GM19324 (cell line): ENCODE results near the gene ZBTB20.
"Not testable (repeated sequence)": the region's sequence is repeated elsewhere in the genome, so short reads cannot be mapped to it uniquely, and the experiment has no call there.

Experiments used
- ATAC-seq: cut with Tn5 transposase; IDR thresholded peaks from one replicate; pipeline ENCODE4 v1.9.1; 2021; ENCODE audit warnings: mild to moderate bottlenecking, moderate library complexity; ENCODE audit not compliant: unreplicated experiment, low FRiP score

Gene ZBTB20

GRCh38 chr3:115148142-115148790, 1.2 kb upstream of the ZBTB20 start:
- ATAC-seq: no peak

DNA sequence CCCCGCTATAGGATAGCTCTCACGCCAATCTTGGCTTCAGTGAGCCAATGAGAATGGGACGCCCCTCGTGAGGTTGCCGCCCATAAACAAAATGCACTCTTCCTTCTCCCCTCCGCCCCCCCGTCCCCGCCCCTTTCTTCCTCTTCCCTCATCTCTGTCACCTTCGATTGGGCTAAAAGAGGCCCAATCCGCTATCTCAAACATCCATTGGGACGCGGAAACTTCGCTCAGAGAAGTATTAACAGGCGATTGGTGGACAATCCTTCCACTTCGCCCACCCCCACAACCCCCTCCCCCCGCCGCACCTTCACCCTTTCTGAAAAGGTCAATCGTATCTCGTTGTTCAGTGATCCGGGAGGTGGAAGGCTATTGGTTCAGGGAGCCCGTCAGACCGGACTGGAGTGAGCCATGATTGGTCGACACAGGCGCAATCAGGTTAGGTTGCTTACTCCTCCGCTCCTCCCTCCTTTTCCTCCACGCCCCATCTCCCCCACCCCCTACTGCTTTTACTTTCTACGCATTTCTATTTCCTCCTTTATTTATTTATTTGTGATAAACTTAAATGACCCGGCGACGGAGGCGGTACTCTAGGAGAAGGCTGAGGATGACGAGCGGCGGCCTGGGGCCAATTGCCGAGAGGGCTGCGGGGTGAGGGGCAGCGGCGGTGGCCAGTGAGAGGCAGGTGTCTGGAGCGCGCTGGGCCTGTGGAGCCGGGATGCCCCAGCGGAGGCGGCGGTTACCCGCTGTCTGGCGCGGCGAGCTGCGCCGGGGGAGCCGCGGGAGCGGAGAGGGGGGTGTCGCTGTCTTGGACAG, 447 bp upstream of the ZBTB20 start:
- peak; percentile 85 for ATAC-seq

DNA sequence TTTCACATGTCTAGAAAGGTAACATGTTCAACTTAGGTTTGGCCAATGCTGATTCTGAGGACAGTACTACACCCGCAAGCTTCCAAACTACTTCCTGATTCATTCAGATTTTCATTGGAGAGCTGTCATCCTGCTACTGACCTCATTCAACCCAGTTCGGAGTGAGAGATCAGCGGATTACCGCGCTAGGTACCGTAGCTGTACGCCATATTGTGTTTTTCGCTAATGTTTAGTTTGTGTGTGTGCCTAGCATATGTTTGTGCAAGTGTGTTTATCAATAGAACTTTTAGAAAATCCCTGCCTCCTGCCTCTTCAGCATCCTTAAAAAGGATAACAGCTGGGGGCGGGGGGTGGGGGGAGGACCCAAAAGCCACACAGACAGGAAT, 1.1 kb downstream of the ZBTB20 start:
- ATAC-seq: no peak

- peak; percentile 71 for ATAC-seq
Observed at GRCh38 chr3:115141033-115141757, 5.9 kb downstream of the ZBTB20 start.

DNA sequence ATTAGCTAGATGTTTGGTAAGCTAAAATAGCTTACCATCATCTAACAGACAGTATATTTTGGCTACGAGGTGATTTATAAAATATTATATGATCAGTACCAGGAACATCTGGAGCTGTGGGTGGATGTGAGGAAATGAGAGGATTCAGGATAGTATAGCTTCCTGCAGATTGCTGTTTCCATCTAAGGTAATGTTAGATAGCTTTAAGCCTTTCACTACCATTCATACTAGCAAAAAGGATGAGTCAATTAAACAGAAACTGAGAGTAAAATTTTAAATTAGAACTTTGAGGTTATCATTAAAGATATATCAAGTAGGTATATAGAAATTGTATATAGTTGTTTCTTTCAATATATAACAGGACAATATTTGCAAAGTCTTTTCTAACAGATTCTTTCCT, 8.0 kb downstream of the ZBTB20 start:
- no peak for ATAC-seq

DNA sequence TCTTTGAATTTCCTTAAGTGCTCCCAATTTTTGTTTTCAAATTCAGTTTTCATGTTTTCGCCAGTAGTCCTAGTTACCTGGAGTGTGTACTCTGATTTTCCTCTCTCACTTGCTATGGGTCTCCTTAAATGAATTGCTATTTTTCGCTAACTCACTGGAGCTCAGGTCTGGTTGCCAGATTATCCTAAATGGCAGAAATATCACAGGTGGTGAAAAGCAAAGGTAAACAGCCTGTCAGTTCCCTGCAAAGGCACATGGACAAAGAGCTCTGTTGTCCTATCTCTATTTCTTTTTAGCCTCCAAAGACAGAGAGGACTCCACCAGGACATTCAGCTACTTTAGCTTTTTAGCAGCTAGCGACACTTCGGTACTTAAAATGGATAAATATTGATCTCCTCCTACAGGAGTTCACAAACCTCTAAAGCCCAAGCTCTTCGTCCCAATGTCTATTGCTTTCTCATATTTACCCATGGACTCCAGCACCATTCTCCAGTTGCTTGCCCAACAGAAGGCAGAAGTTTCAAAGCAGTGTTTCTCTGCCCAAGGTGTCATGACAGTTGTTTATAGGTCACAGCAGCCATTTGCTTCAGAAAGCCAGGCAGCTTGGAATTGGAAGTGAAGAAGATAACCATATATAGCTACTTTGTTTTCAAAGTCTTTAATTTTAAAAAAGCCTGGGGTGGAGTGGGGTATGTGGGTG, 12.3 kb downstream of the ZBTB20 start:
- ATAC-seq: no peak

DNA sequence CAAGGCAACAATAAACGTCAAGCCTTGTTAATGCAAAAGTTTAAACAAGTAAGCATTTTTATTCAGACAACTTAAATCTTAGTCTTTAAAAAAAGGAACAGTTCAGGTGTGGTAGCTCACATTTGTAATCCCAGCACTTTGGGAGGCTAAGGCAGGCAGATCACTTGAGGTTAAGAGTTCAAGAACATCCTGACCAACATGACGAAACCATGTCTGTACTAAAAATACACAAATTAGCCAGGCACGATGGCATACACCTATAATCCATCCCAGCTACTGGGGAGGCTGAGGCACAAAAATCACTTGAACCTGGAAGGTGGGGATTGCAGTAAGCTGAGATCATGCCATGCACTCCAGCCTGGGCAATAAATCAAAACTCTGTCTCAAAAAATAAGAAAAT, 19.9 kb downstream of the ZBTB20 start:
- no peak for ATAC-seq

DNA sequence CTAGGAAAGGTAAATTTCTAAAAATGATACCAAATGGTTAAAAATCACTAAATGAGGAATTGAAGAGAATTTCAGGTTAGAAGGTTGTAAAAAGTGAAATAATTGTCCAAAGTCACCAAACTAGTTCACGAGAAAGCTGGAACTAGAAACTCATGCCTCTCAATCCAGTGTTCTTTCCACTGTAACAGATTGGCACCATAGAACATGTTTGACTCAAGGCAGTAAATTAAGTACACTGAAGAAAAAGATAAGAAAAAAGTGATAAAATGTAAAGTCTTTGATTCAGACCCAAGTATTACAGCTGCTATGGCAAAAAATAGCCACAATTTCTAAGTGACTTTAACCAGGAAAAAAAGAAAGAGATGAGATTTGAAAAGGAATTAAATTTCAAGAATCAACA, 26.5 kb downstream of the ZBTB20 start:
- ATAC-seq: no peak

DNA sequence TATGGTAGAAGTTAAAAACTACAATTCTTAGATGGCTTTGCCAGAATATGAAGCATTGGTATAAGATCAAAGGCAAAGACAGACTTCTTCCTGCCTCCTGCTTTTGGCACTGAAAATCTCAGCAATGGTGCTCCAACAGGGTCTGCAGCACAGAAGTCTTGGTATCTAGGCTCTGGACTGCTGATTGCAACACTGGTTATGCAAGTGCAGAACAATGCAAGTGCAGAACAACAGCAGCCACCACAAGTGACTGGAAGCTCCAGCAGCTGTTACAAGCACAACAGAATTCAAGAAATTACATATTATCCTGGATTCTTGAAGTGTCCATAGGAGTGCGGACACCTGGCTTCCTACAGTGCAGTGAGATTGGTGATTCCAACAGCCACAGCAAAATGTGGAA, 33.7 kb downstream of the ZBTB20 start:
- ATAC-seq: no peak

- ATAC-seq: no peak
Observed at GRCh38 chr3:115111632-115112031, 35.5 kb downstream of the ZBTB20 start.

- no peak for ATAC-seq
Observed at GRCh38 chr3:115110830-115111229, 36.3 kb downstream of the ZBTB20 start.

- not testable (repeated sequence) for ATAC-seq
Observed at GRCh38 chr3:115110066-115110465, 37.0 kb downstream of the ZBTB20 start.

- no peak for ATAC-seq
Observed at GRCh38 chr3:115108614-115109013, 38.5 kb downstream of the ZBTB20 start.

DNA sequence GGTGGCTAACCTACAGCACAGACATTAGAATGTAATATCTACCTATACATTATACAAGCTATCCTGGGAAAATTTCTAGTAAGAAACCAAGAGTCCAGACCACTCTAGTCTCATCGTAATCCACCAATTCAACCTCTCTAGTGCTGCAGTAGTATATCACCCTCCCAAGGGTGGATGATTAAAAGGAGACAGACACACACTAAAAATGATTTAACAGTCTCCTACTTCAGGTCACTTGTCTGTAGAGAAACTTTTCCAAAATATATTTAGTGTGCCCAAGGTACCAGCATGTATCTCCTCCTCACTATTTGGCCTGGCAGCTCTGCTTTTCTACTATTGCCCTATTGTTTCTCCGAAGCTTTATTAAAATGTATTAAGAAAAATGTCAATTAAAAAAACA, 45.0 kb downstream of the ZBTB20 start:
- no peak for ATAC-seq

DNA sequence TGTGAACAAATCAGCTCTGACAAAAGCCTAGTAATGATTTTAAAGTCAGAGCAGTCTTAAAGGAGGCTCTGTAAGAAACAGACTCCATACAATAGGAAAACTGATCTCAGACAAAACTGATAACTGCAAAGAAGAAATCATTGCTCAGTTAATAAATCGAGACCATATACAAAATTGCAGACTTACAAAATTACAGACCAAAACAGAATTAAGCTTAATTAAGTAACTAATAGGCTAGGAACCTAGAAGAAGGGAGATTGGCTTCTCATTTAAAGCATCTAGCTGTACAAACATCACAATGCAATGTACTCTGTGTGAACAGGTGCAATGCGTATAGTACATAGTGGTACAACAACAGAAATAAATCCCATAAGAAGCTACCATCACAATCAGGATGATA, 46.3 kb downstream of the ZBTB20 start:
- ATAC-seq: no peak

DNA sequence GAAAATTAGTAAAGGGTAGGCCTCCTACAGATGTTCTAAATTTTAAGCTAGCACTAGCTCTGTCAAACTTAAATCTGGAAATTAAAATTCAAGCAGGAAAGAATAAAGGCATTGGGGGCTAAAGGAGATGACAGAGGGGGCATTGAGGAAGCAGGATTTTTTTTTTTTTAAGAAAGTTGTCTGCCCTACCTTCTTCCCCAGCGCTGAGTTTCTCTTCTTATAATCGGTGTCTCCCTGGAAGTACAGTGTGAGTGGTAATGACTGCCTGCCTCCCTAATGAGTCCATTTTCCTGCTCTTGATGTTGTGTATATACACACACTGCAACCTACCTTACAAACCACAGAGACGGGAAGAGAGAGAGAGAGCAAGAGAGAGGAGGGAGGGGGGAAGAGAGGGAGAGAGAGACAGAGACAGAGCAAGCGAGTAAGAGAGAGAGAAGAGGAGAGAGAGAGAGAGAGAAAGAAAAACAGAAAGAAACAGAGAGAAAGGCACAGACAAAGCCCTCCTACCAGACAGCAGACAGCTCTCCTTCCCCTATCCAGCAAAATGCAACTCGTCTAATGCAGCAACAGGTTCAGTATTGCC, 47.0 kb downstream of the ZBTB20 start:
- peak; percentile 53 for ATAC-seq

GRCh38 chr3:115099134-115099985, 47.7 kb downstream of the ZBTB20 start:
- ATAC-seq: no peak

DNA sequence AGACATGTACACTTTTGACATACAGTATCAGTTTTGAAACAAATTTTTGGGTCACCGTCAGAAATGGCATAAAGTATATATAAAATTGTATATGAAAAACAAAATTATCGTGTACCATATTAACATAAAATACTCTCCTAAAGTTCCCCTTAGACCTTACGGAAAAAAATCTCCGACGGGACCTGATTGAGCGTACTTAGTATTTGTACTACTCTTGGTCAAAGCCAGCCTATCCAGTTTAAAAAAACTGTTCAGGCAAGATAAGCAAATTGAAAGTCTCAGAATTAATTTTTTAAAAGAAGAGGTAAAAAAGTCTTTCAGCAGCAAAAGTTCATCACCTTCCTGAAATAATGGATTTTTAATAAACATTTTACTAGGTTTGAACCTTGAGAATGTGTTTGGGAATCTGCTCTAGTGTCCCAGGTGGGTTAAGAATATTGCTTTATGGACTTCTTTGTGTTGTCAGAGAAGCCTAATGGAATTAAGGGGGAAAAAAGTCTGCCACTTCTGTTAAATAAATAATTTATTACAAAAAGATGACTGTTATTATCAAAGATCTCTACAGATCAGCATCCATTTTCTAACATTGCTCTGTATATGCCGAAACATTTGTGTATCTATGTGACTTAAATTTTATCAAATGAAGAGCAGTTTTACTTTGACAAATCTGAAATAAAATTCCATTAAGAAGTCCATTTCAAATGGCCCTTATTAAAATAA, 48.6 kb downstream of the ZBTB20 start:
- ATAC-seq: no peak

GRCh38 chr3:115095236-115095635, 51.9 kb downstream of the ZBTB20 start:
- ATAC-seq: no peak
